PC-9 (cell line): Measurements from ENCODE around the gene TMPRSS4.

Experiments used
- EZH2 ChIP-seq: fragments of 200-600 bp; sonication (generic); IDR thresholded peaks from 2 replicates; pipeline ENCODE4 v1.8.0; 2017; ENCODE audit warnings: antibody characterized with exemption, low read depth
- TF ChIP-seq, protein P1 (sequence below): fragments of 200-600 bp; sonication (generic); conservative IDR thresholded peaks from 2 replicates; pipeline ENCODE4 v1.6.1; 2017; ENCODE audit warnings: mixed run types, antibody characterized with exemption, mild to moderate bottlenecking, moderate library complexity

DNA sequence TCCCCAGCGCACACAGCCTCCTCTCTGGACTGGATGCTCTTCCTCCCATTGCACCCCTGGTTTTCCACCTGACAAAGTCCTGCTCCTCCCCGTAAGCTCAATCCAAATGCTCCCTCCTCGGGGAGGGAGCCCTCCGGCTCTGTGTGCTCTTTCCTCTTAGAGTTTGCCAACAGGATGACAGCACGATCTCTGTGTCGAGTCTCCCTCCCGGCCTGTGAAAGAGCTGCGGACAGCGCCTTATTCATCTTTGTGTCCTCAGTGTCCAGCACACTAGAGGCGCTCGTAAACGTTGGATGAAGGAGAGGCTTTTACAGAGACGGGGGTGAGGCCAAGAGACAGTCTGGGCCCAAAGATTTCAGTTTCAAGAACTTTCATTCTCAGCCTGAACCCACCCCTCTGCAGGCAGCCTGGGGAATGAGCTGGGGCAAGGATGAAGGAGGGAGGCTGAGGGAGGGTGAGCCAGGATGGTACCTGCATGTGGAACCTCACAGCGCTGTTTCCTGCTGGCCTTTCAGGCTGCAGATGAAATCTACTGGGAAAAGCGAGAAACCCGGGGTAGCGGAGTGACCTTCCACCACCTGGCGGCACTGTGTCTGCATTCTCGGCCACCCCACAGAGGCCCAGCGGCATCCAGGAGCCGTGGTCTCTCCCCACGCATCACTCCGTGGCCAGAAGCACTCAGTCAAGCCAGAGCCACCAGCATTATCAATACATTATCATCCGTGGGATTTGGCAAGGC, 8.5 kb upstream of the TMPRSS4 start:
- TF ChIP-seq, protein P1, sequence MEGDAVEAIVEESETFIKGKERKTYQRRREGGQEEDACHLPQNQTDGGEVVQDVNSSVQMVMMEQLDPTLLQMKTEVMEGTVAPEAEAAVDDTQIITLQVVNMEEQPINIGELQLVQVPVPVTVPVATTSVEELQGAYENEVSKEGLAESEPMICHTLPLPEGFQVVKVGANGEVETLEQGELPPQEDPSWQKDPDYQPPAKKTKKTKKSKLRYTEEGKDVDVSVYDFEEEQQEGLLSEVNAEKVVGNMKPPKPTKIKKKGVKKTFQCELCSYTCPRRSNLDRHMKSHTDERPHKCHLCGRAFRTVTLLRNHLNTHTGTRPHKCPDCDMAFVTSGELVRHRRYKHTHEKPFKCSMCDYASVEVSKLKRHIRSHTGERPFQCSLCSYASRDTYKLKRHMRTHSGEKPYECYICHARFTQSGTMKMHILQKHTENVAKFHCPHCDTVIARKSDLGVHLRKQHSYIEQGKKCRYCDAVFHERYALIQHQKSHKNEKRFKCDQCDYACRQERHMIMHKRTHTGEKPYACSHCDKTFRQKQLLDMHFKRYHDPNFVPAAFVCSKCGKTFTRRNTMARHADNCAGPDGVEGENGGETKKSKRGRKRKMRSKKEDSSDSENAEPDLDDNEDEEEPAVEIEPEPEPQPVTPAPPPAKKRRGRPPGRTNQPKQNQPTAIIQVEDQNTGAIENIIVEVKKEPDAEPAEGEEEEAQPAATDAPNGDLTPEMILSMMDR: no peak
- TF ChIP-seq EZH2: no peak
